Measurements from ENCODE around the gene GDF7.

GDF7 gene

DNA sequence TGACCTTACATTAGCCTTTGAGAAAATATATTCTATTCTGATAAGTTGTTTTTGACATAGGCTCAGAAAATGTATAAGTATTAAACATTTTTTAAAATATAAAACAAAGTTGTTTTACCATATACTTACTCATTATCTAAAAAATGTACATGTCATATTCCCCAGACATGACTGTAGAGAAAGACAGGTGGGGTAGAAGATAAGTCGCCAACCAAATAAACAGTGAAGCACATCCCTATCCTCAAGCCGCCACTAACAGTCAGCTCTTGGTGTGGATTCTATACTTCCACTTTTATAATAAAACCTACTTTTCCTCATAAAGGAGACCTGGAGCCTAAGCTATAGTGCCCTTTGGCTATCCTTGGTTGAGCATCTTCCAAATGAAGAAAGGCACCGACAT lies 26.4 kb downstream of the GDF7 start:
- Histone ChIP-seq H3K4me1 (ENCODE audit: insufficient read depth, poor library complexity, severe bottlenecking) (no peaks in the 10 kb centered on the region), H3K4me3 (ENCODE audit: severe bottlenecking) (no peak overlapping the region), H3K9me3 (ENCODE audit: severe bottlenecking) (no peaks in the 10 kb centered on the region), H3K27me3 (ENCODE audit: insufficient read depth, poor library complexity, severe bottlenecking) (no peaks in the 10 kb centered on the region), H3K27ac (ENCODE audit: poor library complexity, severe bottlenecking) (no peak overlapping the region), H3K36me3 (ENCODE audit: low read depth) (peaks cover 8% of the 10 kb centered on the region; the same call in 1 of the 2 replicates)
- TF ChIP-seq, protein P1, sequence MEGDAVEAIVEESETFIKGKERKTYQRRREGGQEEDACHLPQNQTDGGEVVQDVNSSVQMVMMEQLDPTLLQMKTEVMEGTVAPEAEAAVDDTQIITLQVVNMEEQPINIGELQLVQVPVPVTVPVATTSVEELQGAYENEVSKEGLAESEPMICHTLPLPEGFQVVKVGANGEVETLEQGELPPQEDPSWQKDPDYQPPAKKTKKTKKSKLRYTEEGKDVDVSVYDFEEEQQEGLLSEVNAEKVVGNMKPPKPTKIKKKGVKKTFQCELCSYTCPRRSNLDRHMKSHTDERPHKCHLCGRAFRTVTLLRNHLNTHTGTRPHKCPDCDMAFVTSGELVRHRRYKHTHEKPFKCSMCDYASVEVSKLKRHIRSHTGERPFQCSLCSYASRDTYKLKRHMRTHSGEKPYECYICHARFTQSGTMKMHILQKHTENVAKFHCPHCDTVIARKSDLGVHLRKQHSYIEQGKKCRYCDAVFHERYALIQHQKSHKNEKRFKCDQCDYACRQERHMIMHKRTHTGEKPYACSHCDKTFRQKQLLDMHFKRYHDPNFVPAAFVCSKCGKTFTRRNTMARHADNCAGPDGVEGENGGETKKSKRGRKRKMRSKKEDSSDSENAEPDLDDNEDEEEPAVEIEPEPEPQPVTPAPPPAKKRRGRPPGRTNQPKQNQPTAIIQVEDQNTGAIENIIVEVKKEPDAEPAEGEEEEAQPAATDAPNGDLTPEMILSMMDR (IDR thresholded peaks at IDR 0.05; ENCODE audit: poor library complexity, severe bottlenecking) = no peak
- DNase-seq (ENCODE audit: low spot score) = no peak
- ATAC-seq (ENCODE audit: low read depth) = no peak

DNA sequence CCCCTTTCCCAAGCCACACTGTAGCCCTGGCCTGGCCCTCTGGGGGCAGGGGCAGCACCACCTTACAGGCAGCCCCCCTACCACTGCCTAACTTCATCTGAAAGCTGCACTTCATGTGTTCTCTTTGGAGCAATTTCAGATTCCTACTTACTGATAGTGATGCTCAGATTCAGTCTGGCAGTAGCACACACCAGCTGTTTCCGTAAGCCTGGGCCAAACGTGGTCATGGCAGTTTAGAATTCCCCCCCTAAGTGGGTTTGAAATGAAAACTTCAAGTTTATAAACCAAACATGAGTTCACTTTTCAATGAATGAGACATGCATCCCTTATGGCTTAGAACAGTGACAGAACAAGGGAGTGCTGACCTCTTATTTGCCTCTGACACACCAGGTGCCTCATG lies 29.4 kb downstream of the GDF7 start:
- ATAC-seq (ENCODE audit: low read depth) (no peak), DNase-seq (ENCODE audit: low spot score) (no peak)
- H3K4me1 ChIP-seq (ENCODE audit: insufficient read depth, poor library complexity, severe bottlenecking) = no peaks in the 10 kb centered on the region
- no peak overlapping the region for H3K4me3 ChIP-seq (ENCODE audit: severe bottlenecking)
- H3K27ac ChIP-seq (ENCODE audit: poor library complexity, severe bottlenecking) = no peak overlapping the region
- TF ChIP-seq, protein P1 (IDR thresholded peaks at IDR 0.05; ENCODE audit: poor library complexity, severe bottlenecking) = no peak
- no peaks in the 10 kb centered on the region for H3K27me3 ChIP-seq (ENCODE audit: insufficient read depth, poor library complexity, severe bottlenecking)
- no peaks in the 10 kb centered on the region for H3K9me3 ChIP-seq (ENCODE audit: severe bottlenecking)
- peaks cover 12% of the 10 kb centered on the region; the same call in 1 of the 2 replicates for H3K36me3 ChIP-seq (ENCODE audit: low read depth)

DNA sequence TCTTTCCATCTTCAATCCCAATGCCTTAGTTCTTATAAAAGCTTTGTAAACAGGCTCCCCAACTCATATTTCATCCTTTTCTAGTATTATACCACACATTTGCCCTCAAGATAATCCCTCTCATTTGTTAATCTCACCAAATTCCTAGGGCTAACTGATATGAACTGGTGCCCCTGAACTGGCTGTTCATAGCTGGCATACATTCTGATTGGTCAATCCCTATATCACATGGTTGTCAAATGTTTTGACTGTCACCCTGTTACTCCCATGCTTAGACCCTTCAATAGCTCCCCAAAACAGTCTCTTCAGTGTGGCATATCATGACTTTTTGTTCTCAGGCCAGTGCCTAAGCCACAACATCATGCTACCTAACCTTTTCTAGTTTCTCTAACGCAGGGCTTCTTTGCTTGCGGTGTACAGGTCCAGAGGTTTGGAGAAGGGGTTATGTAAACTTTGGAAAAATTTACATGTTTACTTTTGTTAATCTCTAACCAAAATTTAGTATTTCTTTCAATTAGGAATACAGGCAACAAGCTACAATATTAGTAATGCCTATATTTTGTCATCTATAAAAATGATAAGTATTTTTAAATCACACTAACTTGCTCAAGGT lies 30.5 kb downstream of the GDF7 start:
- no peaks in the 10 kb centered on the region for H3K4me1 ChIP-seq (ENCODE audit: insufficient read depth, poor library complexity, severe bottlenecking)
- H3K4me3 ChIP-seq (ENCODE audit: severe bottlenecking) = no peak overlapping the region
- DNase-seq (ENCODE audit: low spot score) (no peak), ATAC-seq (ENCODE audit: low read depth) (no peak)
- TF ChIP-seq, protein P1 (IDR thresholded peaks at IDR 0.05; ENCODE audit: poor library complexity, severe bottlenecking) = no peak
- no peaks in the 10 kb centered on the region for H3K9me3 ChIP-seq (ENCODE audit: severe bottlenecking)
- no peaks in the 10 kb centered on the region for H3K27me3 ChIP-seq (ENCODE audit: insufficient read depth, poor library complexity, severe bottlenecking)
- peaks cover 11% of the 10 kb centered on the region; the same call in 1 of the 2 replicates for H3K36me3 ChIP-seq (ENCODE audit: low read depth)
- no peak overlapping the region for H3K27ac ChIP-seq (ENCODE audit: poor library complexity, severe bottlenecking)

DNA sequence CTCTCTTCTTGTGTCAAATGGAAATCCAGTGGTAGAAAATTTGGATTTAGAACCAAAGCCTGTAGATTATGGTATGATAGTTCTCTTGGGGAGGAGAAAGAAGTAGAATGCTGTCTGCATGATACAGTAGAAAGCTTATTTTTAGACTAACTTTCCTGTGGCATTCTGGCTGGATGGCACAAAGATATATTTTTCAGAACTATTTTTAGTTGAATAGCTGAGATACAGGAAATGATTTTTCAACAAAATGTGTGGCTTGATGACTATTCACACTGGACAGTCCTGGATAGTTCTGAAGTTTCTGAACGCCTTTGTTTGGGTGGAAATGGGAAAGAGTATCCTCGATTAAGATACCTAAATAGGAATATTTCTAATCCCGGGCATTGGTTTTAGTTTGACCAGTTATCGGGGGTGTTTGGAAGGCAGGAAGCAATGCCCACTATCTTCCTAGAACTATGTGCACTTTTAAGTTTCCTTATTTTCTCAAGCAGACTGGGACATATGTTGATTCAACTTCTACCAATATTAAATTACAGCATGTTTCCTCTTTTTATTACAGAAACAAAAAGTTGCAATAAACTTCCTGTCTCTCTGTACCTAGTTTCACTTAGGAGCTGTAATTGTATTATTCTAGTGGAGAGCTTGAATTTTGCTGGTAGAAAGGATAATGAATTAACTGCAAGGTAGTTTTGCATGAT lies 32.1 kb downstream of the GDF7 start:
- no peak for ATAC-seq (ENCODE audit: low read depth)
- Histone ChIP-seq H3K4me3 (ENCODE audit: severe bottlenecking) (no peak overlapping the region), H3K36me3 (ENCODE audit: low read depth) (0 out of 2 replicates have a peak, but pooled peaks cover 7% of the 10 kb centered on the region), H3K4me1 (ENCODE audit: insufficient read depth, poor library complexity, severe bottlenecking) (no peaks in the 10 kb centered on the region), H3K27me3 (ENCODE audit: insufficient read depth, poor library complexity, severe bottlenecking) (no peaks in the 10 kb centered on the region), H3K9me3 (ENCODE audit: severe bottlenecking) (no peaks in the 10 kb centered on the region), H3K27ac (ENCODE audit: poor library complexity, severe bottlenecking) (no peak overlapping the region)
- DNase-seq (ENCODE audit: low spot score) = no peak
- TF ChIP-seq, protein P1 (IDR thresholded peaks at IDR 0.05; ENCODE audit: poor library complexity, severe bottlenecking) = no peak

DNA sequence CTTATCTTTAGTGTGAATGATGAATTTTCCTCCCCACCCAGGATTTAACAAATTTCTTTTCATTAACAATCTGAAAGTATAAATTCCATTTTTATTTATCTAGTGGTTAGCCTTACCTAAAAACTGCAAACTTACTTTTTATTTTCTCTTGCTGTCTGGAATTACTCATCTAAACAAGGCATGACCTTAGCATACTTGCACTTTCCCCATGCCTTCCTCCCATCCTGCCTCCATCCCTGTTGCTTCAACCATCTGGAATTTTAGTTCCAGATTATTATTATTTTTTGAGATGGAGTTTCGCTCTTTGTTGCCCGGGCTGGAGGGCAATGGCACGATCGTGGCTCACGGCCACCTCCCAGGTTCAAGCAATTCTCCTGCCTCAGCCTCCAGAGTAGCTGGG lies 35.6 kb downstream of the GDF7 start:
- ATAC-seq (ENCODE audit: low read depth) (no peak), DNase-seq (ENCODE audit: low spot score) (no peak)
- Histone ChIP-seq H3K36me3 (ENCODE audit: low read depth) (0 out of 2 replicates have a peak, but pooled peaks cover 7% of the 10 kb centered on the region), H3K4me1 (ENCODE audit: insufficient read depth, poor library complexity, severe bottlenecking) (no peaks in the 10 kb centered on the region), H3K4me3 (ENCODE audit: severe bottlenecking) (no peak overlapping the region), H3K9me3 (ENCODE audit: severe bottlenecking) (no peaks in the 10 kb centered on the region), H3K27me3 (ENCODE audit: insufficient read depth, poor library complexity, severe bottlenecking) (no peaks in the 10 kb centered on the region), H3K27ac (ENCODE audit: poor library complexity, severe bottlenecking) (no peak overlapping the region)
- TF ChIP-seq, protein P1 (IDR thresholded peaks at IDR 0.05; ENCODE audit: poor library complexity, severe bottlenecking) = no peak

Data from RWPE2 (cell line).